Globus pallidus (tissue), 1 donor: ENCODE data around the gene SPATA9.
"Not testable (repeated sequence)": the region's sequence is repeated elsewhere in the genome, so short reads cannot be mapped to it uniquely, and the experiment has no call there.

ENCODE experiments used
- DNase-seq: peaks from one replicate; pipeline ENCODE4 v3.0.0-alpha.2; 2015; ENCODE audit warnings: low spot score

SPATA9 gene

GRCh38 chr5:95717439-95717838, 34.6 kb upstream of the SPATA9 start:
- DNase-seq = no peak

DNA sequence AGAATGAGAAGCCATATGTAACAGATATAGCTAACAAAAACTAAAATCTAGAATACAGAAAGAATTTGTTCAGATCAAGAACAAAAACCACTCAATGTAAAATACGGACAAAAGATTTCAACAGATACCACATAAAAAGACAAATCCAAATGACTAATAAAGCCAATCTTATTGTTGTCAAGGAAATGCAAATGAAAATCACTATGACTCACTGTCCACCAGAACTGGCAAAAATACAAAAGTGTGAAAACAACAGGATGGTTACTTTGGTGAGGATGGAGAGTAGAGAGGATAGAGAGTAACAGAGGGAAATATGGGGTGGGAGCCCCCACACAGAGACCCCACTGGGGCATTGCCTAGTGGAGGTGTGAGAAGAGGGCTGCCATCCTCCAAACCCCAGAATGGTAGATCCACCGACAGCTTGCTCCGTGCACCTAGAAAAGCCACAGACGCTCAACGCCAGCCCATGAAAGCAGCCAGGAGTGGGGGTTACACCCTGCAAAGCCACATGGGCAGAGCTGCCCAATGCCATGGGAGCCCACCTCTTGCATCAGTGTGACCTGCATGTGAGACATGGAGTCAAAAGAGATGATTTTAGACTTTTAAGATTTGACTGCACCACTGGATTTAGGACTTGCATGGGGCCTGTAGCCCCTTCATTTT, 33.1 kb upstream of the SPATA9 start:
- DNase-seq = no peak

DNA sequence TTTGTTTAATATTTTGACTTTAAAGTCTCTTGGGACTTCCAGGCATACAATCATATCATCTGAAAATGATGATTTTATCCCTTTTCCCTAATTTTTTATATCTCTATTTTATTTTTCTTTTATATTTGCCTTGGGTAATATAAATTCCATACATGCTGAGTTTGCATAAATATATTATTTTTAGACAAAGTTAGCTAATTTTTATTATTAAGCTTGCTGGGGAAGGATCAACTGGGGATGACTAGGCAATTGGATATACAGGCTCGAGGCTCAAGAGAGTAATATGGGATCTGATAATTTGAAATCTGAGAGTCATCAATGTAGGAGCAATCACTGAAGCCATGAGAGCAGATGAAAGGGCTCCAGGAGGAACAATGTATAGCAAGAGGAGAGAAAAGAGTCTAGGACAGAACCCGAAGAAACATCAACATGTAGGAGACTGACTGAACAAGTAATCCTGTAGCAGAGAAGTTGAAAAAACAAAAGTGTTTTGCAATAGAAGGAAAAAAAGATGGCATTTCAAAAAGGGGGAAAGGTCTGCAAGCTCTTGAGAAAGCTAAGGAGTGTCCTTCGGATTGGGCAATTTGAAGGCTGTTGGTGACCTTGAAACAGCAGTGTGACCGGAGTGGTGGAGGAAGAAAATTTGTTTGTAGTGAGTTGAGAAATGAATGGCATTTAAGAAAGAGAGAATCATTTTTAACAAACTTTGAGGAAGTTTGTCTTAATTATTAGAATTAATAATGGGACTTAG, 31.3 kb upstream of the SPATA9 start:
- DNase-seq = no peak

DNA sequence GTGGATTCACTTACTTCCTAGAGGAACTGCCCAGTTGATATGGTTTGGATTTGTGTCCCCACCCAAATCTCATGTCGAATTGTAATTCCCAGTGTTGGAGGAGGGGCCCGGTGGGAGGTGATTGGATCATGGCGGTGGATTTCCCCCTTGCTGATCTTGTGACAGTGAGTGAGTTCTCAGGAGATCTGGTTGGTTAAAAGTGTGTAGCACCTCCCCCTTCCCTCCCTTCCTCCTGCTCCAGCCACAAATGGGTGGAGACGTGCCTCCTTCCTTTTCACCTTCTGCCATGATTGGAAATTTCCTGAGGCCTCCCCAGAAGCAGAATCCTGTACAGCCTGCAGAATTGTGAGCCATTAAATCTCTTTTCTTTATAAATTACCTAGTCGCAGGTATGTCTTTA, 30.5 kb upstream of the SPATA9 start:
- not testable (repeated sequence) for DNase-seq

DNA sequence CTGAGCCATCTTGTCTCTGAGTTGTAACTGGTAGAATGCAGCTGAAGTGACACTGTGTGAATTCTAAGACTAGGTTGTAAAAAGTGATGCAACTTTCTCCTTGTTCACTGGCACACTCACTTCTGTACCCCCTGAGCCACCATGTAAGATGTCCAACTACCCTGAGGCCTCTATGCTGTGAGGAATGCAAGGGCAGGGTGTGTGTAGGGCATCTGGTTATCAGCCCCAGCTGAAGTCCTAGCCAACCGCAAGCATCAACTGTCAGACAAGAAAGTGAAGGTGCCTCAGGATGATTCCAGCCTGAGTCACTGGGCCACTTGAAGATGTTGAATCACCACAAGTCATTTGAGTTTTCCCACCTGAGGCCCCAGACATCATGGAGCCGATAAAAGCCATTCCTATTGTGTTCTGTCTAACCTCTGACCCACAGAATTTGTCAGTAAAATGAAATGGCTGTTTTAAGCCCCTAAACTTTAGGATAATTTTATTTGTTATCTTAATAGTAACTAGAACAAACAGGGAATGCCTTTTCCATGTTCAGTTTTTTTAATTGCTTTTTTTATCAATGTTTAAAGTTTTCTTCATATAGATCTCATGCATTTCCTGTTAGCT, 29.7 kb upstream of the SPATA9 start:
- no peak for DNase-seq

DNA sequence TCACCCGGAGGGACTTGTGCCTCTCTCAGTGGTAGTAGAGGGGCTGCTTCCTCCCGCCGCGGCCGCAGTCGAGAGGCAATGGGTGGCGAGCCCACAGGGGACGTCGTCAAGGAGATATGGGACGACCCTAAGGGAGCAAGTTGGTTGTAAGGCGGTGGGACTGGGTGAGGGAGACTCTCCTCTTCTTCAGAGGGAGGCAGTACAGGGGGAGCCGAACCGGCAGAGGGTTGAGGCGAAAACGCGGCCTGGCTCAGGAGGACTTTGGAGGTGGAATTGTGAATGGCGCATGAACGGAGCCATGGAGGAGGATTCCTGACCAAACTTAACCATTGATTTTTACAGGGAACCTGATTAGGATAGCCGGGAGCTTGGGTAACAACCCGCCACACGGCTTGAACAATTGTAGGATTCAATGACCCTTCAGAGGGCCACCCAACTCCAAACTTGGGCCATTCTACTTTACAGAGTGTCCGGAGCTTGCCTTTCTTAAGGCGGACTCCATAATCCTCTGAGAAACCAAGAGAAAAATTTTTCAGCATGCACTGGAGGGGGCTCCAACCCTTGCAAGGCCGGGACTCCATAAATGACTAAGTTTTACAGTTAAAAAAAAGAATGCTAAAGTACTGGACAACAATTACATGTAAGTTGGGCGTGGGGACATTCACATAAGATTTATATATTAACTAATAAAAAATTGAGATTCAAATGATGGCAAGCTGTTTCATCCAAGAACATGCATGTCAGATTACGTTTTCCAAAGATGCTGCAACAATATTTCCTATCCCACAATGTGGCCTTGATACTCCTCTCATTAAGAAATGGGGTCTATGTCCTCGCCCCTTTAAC, 28.9 kb upstream of the SPATA9 start:
- DNase-seq = no peak

DNA sequence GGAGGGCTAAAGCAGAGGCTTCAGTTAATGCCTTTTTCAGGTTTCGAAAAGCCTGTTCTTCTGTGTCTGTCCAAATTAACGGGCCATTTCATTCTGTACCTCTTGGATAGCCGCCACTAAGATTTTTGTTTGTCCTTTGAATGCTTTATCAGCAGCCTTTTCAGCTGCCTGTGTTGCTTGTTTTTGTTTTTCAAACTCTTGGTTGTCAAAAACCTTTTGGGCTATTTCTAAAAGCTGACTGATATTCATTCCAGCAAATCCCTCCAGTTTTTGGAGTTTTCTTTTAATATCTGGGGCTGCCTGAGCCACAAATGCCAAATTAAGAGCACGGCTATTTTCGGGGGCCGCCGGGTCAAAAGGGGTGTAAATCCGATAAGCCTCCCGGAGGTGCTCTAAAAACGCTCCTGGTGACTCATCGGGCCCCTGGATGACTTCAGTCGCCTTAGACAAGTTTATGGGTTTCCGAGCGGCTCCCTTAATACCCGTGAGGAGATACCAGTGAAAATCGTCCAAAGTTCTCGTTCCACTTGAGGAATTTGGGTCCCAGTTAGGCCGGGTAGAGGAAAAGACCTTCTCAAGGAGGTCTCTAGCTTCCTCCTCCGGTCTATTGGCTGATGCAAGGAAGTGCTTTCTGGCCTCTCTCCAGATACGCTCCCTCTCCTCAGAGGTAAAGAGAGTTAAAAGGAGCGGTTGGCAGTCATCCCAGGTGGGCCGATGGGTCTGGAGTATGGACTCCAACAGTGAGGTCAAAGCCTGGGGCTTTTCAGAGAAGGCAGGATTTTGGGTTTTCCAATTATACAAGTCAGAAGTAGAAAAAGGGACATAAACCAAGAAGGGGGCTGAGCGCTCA, 28.1 kb upstream of the SPATA9 start:
- not testable (repeated sequence) for DNase-seq

GRCh38 chr5:95709967-95710650, 27.3 kb upstream of the SPATA9 start:
- peak; percentile 62 for DNase-seq

DNA sequence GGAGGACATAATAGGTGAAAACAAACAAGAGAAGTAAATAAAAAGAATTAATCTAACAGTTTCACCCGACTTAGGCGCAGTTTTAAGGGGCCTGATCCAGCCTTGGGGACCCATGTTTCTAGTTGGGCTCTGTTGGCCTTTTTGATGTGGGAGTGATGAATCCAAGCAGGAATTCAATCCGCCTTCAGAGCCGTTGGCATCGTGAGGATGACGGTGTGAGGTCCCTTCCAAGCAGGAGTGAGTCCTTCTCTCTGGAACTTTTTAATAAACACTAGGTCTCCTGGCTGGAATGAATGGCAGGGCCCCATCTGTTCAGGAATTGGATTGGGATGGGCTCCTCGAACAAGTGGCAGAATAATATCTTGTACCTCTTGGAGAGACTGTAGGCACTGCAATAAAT, 26.1 kb upstream of the SPATA9 start:
- no peak for DNase-seq

GRCh38 chr5:95707534-95708188, 24.9 kb upstream of the SPATA9 start:
- DNase-seq = not testable (repeated sequence)

DNA sequence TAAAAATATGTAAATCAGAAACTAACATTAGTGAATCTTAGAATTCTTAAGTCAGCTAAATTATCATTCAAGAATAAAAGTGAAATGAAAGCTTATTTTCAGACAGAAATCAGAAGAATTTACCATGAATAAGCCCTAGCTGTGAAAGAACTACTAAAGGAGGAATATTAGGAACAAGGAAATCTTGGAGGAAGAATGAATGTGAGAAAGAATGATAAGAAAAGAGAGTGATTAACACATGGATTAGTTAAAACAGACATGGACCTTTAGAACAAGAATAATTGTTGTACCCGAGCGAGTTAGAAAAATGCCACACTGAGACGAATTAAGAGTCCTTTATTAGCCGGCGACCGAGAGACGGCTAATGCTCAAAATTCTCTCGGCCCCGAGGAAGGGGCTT, 24.3 kb upstream of the SPATA9 start:
- no peak for DNase-seq

- DNase-seq = not testable (repeated sequence)
Measured at GRCh38 chr5:95706196-95706595, 23.4 kb upstream of the SPATA9 start.

GRCh38 chr5:95704150-95704549, 21.4 kb upstream of the SPATA9 start:
- DNase-seq = no peak

DNA sequence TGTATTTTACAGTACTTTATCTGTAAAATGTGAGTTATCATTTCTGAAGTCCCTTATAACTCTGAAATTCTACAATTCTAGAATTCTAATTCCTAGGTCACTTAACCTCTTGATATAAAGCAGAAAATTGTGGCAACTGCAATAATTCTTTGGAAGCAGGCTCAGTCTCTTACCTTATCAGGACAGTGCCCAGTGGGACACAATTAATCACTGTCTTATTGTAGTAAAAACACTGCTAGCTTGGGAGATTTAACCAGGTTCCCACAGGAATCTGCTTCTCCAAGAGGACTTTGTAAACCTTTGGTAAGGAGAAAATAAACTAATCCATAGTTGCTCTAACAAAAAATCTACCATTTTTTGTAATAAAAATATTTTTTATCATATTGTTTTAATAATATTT, 18.3 kb upstream of the SPATA9 start:
- DNase-seq = no peak

DNA sequence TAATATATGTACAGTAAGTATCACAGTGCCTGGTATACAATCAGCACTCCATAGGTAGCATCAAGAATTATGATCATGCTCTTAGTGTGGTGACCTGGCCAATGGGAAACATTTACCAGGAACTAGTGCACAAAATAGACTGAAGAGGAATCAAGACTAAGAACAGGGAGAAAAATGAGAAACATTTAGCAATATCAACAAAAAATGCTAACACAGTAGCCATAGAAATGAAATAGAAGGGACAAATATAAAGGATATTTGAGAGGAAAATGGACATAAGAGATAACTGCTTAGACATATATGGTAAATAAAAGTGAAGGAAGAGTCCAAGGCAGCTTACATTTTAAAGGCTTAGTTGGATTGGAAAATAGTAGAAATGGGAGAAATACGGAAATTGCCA, 16.5 kb upstream of the SPATA9 start:
- no peak for DNase-seq

DNA sequence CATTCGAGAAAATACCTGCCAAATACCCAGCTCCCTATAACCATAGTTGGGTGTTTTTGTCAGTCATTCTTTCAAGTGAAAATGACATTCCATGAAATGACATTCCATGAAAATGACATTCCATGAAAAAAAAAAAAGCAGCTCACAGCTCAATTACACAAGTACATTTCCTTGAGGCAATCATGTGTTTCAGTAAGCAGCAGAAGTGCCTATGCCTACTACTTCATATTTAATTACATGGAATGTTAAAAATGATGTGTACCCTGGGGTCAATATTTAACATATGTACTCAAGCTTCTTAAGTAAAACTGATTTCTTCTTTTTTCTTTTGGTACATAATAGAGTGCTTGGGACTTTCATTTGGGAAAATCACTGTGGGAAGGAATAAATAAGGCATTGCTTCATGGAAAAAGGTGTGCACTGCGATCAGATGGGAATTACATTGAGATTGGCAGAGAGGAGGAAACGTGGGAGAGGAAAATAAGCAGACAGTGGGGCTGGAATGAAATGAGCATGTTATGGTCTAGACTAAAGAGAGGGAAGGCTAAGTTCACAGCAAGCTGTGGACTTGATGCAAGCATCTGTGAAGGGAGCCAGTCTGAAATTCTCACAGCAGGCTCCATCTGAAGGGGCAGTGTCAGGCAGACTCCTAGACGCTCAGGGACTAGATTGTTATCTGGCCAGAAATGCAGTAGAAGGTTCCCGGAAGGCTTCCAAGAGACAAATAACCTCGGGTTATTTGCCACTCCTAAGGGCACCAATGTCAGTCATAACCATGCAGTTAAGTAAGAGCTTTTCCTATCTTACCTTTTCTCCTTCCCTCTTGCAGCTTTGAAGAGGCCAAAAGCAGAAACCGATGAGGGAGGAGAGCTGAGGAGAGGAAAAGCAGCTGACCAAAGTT, 15.2 kb upstream of the SPATA9 start:
- no peak for DNase-seq

GRCh38 chr5:95690333-95690732, 7.5 kb upstream of the SPATA9 start:
- no peak for DNase-seq

DNA sequence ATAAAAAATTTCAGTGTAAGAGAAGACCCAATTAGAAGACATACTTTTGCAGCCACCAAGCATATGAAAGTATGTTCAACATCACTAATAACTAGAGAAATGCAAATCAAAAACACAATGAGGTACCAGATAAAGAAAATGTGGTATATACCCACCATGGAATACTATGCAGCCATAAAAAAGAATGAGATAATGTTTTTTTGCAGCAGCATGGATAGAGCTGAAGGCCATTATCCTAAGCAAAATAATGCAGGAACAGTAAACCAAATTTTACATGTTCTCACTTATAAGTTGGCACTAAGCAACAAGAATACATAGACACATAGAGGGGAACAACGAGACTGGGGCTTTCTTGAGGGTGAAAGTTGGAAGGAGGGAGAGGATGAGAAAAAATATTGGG, 6.9 kb upstream of the SPATA9 start:
- no peak for DNase-seq

DNA sequence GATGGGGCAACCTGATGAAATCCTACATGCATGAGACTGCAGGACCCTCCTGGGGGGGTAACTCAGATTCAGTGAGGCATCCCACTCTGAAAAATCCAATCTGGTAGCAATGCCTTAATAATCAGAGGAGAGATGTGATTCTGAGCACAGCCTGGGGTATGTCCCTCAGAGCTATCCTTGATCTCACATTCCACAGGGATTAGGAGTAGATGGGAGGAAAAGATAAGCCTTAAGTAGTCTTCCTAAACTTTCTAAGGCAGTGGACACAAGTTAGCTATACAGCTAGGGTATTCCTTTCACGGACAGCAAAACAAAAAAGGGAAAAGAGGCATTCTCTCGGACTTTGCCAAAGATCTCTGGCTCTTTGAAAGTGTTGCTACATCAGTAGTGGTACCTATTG, 3.9 kb upstream of the SPATA9 start:
- DNase-seq = no peak
